ENCODE measurements around the gene CREB3L2.
"Not testable (repeated sequence)": the region's sequence is repeated elsewhere in the genome, so short reads cannot be mapped to it uniquely, and the experiment has no call there.

Gene CREB3L2

DNA sequence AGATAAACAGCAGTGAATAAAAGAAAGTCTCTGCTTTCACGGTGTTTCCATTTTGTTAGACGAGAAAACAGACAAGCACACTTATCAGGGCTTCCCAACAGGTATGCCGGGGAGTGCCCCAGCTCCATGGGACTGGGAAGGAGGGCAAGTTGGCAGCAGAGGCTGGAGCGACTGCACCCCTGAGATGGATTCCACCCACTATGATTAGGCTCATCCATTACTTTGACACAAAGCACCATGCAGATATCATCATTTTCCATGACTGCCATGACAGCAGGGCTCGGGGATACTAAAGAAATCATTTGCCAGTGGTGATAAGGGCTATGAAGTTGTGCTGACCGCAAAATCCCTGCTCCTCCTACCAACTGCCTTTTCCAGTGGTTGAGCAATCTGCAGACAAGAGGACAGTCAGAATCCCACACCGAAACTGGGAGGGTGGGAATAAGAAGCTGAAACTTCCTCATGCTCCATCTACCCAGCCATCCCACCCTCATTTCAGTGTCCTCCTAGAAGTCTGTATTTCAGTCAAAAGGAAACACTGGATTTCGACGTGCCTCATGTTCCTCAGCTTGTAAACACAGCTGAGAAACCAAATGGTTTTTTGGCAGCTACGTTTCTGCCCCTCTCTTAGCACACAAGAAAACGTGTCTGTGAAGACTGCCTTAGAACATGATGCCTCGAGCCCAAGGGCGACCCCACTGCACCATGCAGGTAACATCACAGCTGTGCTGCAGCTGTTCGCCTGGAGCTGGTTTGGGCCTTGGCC lies 15.5 kb downstream of the CREB3L2 start:
- no peak for DNase-seq

DNA sequence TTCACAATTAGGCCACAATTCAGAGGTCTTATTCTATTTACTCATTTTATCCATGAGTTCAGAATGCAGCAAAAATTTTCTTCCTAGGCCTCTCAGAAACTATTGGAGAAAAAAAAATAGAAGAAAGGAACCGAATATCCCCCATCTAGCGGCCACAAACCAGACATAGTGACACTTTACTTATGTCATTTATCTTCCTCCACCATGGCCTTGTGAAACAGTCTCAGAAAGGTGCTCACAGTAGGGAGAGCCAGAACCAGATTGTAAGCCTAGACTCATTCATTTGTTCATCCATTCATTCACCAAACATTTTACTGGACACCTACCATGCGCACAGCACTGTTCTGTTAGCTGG lies 16.0 kb downstream of the CREB3L2 start:
- no peak for DNase-seq

- DNase-seq = no peak
Measured at GRCh38 chr7:137985253-137985896, 16.5 kb downstream of the CREB3L2 start.

DNA sequence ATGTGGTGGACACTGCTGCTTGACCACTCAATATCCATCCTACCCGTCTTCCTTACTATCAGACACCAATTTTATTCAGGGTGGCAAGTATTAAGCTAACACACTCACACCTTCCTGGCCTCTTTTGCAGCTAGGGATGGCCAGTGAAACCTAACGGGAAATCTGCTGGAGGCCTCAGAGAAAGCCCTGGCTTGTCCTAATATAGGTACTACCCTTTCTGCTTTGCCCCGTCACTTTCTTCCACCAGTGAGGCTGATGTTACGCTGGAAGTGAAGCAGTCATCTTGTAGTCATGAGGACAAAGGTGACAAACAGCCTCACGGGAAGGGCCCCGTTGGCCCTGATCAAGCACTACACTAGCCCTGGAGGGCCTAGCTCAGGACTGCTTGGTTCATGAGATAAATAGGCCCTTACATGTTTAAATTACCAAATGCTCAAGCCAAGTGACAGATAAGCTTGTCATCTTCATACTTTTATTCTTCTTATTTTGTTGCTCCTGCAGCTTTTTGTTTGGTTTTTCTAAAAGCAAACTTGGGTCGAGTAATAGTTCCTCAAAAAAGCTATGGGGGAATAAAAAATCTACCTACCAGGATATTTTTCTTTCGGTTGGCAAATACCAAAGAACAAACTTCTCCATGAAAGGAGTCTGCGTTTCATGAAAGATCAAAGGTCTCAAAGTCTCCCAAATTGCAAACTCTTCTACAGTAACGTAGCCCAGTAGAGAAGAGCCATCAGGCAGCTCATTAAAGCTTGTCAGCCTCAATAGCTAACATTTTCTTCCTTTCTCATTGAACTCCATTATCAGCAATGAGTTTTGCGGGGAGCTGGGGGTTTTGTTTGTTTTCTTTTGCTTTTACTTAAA lies 17.5 kb downstream of the CREB3L2 start:
- no peak for DNase-seq

GRCh38 chr7:137983323-137984008 lies 18.4 kb downstream of the CREB3L2 start:
- no peak for DNase-seq

- not testable (repeated sequence) for DNase-seq
Measured at GRCh38 chr7:137982394-137982793, 19.5 kb downstream of the CREB3L2 start.

DNA sequence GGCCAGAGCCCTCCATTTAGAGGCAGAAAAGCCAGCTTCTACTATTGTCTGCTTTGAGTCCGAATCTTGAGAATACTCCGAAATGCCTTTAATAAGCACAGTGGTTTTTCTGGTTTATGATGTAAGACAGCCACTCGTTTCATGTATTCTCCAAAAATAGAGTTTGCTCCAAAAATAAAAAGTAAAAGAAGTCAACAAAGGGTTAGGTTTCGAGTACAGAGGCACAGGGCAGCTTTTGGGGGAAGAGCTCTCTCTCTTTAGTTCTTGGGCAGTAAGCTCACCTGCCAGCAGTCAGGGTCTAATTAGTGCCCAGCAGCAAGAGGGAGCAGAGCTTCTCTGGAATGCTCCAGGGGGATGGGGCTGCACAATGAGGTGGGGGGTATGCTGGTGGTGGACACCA lies 20.2 kb downstream of the CREB3L2 start:
- DNase-seq = no peak

DNA sequence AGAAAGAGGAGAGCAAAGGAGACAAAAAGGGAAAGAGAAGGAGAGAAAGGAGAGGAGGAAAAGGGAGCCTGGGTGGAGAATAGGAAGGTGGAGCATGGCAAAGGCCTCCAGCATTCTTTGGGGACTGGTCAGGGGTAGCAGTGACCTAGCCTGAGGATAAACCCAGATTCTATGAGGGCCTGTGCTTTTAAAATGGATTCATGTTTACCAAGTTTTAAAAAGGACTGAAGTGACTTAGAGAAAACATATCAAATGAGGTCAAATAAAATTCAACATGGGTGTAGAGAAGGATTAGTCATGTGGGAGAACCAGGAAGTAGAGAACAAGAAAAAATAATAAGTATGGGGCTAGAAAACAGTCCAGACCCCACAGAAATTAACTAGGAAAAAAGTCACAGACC lies 20.7 kb downstream of the CREB3L2 start:
- no peak for DNase-seq

- DNase-seq = no peak
Measured at GRCh38 chr7:137980308-137980707, 21.6 kb downstream of the CREB3L2 start.

DNA sequence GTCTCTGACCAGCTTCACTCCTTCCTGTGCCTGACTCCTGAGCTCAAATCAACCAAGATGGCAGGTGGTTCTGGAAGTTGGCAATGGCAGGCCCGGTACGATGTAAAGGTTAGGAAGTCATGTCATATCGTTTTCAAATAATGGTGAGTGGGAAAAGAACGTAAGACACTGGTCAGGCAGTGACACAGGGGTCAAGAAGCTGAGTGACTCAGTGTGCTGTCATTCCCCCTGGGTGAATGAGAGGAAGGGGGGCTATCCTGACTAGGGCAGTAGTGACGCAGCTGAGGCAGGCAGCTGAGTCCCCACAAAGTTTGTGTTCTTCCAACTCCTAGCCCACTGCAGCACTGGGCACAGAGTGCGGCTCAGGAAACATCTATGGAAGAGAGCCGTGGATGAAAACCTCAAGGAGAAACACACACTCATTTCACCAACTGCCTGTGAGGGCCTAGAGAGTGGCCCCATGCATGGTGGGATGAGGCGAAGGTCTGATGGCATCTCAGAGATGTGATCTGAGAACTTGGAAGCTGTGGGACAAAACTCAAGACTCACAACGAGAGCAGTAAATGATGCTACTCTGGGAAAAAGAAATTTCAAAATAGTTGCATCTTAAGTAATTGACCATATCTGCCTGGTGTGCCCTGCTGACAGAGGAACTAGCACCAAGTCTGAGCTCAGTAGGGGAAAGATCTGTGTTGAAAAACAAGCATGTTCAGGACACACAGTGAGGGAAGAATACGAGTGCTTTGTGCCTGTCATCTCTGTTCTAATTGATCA lies 23.2 kb downstream of the CREB3L2 start:
- DNase-seq = no peak

DNA sequence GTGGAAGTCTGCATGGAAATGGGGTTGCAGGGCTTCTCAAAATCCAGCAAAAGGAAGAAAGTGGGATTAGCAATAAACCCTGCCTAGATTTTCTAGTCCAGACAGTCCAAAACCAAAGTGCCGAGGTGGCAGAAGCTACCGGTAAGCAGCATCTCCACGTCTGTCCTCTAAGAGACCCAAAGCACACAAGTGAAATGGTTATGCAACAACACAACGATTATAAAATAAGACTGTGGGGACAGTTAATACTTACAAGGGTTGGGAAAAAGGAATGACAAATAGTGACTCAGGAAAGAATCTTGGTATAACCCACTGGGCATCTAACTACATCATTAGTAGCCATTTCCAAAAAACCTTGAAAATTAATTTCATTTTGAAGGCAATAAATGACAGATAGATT lies 24.7 kb downstream of the CREB3L2 start:
- DNase-seq = no peak

DNA sequence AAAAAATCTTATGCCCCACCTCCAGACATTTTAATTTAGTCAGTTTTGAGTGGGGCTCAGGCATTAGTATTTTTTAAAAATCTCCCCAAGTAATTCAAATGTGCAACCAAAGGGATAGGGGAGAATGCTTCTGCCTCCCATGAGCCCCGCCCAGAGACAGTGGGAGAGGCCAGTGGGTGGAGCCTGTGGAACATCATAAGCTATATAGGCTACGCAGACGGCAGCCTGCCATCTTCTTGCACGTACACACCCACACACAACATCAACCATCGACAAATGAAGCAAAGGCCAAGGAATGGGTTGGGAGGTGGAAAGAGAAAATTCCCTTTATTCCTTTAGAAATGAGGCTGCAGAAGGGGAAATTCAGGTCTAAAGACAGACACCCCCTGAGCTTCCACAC lies 25.2 kb downstream of the CREB3L2 start:
- no peak for DNase-seq

DNA sequence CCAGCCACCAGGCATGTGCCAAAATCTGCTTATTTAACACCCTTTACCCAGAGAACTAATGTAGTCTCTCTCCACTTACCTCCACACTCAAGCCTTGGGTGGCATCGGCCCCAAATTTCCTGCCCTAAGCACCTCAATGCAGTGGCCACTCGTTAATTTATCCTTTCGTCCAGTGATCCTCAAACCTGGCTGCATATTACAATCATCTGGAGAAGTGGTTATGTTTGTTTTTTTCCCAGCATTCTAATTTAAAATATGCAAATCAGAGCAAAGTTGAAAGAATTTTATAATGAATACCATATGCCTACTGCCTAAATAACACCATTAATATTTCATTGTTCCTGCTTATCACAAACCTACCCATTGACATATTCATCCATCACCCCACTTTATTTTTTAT lies 25.7 kb downstream of the CREB3L2 start:
- no peak for DNase-seq

- no peak for DNase-seq
Measured at GRCh38 chr7:137975768-137976167, 26.1 kb downstream of the CREB3L2 start.

DNA sequence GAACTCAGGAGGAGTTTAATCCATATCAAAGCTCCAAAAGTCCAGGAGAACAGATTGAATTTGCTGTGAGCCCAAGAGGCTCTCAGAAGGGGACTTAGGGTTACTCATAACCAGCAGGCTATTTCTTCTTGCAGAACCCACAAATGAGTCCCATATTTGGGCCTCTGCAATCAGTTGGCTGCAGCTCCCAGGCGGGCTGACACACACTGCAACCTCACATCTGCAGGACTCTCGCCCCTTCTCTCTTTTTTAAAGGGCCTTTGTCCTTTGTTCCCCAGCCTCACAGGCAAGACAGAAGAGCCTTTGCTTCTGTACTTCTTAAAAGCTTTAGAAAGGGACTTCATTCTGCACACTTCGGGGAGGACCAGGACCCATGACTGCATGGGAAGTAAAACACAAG lies 26.7 kb downstream of the CREB3L2 start:
- DNase-seq = no peak

DNA sequence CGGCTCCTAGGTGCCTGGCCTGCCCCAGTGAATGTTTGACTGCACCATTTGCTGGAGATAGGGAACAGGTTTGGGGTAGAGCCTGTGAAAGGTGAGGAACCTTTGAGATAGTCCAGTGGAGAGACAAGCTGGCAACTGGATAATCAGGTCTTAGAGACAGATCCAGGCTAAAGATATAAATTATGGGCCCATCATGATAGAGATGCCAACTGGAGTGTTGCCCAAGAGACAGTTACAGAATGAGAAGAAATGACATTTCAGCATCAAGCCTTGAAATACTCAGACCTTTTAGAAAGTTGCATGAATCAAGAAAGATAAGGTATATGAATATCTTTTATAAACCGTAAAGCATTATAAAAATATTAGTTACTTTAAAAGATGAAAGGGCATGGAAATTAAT lies 27.1 kb downstream of the CREB3L2 start:
- DNase-seq = no peak

GRCh38 chr7:137970253-137970975 lies 31.5 kb downstream of the CREB3L2 start:
- DNase-seq = no peak

DNA sequence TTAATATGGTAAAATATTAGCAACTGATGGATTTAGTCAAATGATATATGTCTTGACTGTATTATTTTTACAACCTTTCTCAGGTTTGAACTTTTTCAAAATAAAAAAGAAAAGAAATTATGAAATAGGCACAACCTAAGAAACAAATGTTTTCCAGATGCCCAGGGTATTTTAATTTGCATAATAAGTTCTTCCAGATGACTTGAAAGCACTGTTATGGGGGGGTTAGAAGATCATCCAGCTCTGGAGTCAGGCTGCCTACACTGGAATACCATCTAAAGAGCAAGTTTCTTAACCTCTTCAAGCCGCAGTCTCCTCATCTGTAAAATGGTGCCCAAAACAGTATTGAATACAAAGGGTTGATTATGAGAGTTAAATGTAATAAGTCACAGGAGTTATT lies 32.1 kb downstream of the CREB3L2 start:
- DNase-seq = no peak

GRCh38 chr7:137968890-137969289 lies 33.0 kb downstream of the CREB3L2 start:
- no peak for DNase-seq

DNA sequence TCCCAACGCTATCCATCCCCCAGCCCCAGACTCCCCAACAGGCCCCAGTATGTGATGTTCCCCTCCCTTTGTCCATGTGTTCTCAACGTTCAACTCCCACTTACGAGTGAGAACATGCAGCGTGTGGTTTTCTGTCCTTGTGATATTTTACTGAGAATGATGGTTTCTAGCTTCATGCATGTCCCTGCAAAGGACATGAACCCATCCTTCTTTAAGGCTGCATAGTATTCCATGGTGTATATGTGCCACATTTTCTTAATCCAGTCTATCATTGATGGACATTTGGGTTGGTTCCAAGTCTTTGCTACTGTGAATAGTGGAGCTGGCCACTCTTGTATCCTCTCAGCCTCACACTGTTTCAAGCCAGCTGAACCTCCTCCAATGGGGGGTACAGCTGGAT lies 33.5 kb downstream of the CREB3L2 start:
- not testable (repeated sequence) for DNase-seq

DNA sequence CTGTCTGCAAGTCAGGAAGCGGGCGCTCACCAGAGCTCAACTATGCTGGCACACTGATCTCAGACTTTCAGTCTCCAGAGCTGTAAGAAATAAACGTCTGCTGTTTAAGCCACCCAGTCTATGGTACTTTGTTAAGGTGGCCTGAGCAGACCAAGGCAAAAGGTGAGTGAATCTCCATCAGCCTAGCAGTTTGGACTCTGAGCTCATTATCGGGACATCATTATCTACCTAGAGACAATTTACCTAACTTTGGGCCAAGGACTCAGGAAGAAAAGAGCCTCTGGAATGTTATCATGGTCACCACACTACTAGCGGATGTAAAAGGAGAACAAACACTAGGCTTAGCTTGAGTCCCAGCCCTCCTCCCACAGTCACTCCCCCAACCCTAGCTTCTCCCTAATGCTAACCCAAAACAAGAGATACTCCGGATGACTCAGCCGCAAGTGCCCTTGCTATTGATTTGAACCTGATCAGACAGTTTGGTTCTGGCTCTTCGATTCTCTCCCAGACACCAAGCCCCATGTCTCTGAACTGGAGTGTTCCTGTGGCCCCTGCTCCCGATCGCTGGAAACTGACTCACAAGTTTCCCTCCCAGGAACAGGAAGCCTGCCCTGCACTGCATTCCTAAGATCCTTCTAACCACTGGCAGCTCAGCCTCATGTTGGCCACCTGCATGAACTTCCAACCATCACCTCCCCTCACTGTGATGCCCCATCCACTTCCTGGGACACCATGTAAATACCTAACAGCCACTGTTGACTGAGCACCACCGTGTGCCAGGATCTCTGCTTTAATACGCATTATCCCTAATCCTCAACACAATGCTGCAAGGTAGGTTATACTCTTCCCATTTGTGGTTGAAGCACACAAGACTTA lies 34.5 kb downstream of the CREB3L2 start:
- no peak for DNase-seq

Measured in DMS79 treated with DMSO at 0.1 percent for 48 hours (cell line).